ENCODE measurements around the gene MAT2A. TPM values are rescaled to one million over a fixed set of nuclear protein-coding genes. Genes with fewer than 3 reads are reported as not detected.

MAT2A gene
- total and polyA plus RNA-seq, 2 of the 8 experiments (the other 6 are each of a cell fraction or from before 2014, with no cell fraction given), result 255 to 307 TPM

- Histone ChIP-seq H4K20me1 (replicated peaks in 1 of 2; ENCODE audit: control insufficient read depth in 1 of 2, insufficient read depth in 2 of 2, low read length in 2 of 2) (no peaks in the 10 kb centered on the region), H3K9ac (replicated peaks in 1 of 4; ENCODE audit: extremely low read depth in 1 of 4, low read depth in 3 of 4, low read length in 3 of 4) (no peak overlapping the region), H3K27me3 (replicated peaks in 1 of 4; ENCODE audit: control insufficient read depth in 3 of 4, extremely low read depth in 1 of 4, insufficient read depth in 3 of 4, low read length in 3 of 4) (no peaks in the 10 kb centered on the region), H4K5ac (ENCODE audit: insufficient read length, low read depth, low read length) (no peak overlapping the region), H3K56ac (replicated peaks; ENCODE audit: insufficient read length, low read depth, low read length) (no peak overlapping the region), H3K23me2 (ENCODE audit: low read depth, low read length) (no peaks in the 10 kb centered on the region), H3K9me3 (ENCODE audit: insufficient read depth in 2 of 2, low read depth in 1 of 2, low read length in 1 of 2) (no peaks in the 10 kb centered on the region), H3K4me2 (ENCODE audit: insufficient read depth in 1 of 2, low read depth in 2 of 2, low read length in 2 of 2) (no peak overlapping the region), H2BK5ac (ENCODE audit: low read depth, low read length) (no peak overlapping the region), H3K79me1 (ENCODE audit: low read depth, low read length) (no peaks in the 10 kb centered on the region), H3K4me1 (replicated peaks in 1 of 4; ENCODE audit: control insufficient read depth in 3 of 4, insufficient read depth in 4 of 4, low read length in 3 of 4) (no peaks in the 10 kb centered on the region), H2AK5ac (ENCODE audit: low read depth, low read length) (no peak overlapping the region), H3K36me3 (ENCODE audit: control insufficient read depth in 2 of 4, insufficient read depth in 4 of 4, low read length in 3 of 4) (peaks cover 24 to 46% (median 39%) of the 10 kb centered on the region in 4 experiments), H3K18ac (ENCODE audit: extremely low read depth, low read length) (no peak overlapping the region), H2BK20ac (ENCODE audit: low read length) (no peak overlapping the region), H2BK15ac (ENCODE audit: low read length) (no peak overlapping the region), H2BK120ac (replicated peaks; ENCODE audit: low read depth, low read length) (no peak overlapping the region), H4K91ac (replicated peaks; ENCODE audit: insufficient read length, low read length) (no peak overlapping the region), H3K4me3 (ENCODE audit: extremely low read depth in 1 of 4, insufficient read depth in 2 of 4, low read depth in 3 of 4, low read length in 4 of 4) (no peak overlapping the region), H3K79me2 (ENCODE audit: control insufficient read depth in 1 of 2, insufficient read depth in 2 of 2, low read length in 2 of 2) (peaks cover 0 to 10% of the 10 kb centered on the region in 2 experiments; a peak in 2 of 4 replicates), H4K8ac (ENCODE audit: extremely low read depth, insufficient read depth, low read length) (no peak overlapping the region), H3K4ac (replicated peaks; ENCODE audit: insufficient read length, low read depth, low read length) (no peak overlapping the region), H2BK12ac (ENCODE audit: low read depth, low read length) (no peak overlapping the region), H2AFZ (ENCODE audit: low read length) (no peak overlapping the region), H3K23ac (ENCODE audit: insufficient read length) (no peak overlapping the region), H3K14ac (ENCODE audit: insufficient read length) (no peak overlapping the region), H3K27ac (ENCODE audit: low read depth, low read length) (no peak overlapping the region)
- no peak for DNase-seq (ENCODE audit: low read depth in 1 of 2, low spot score in 2 of 2)
- no peak for FAIRE-seq
- TF ChIP-seq SIX5 (IDR thresholded peaks at IDR 0.05; ENCODE audit: low read depth, low read length), result no peak
- no peak for TF ChIP-seq BACH1 (IDR thresholded peaks at IDR 0.05; ENCODE audit: low read length)
- TF ChIP-seq RBBP5 (IDR thresholded peaks at IDR 0.05; ENCODE audit: borderline replicate concordance, low read depth, low read length), result no peak
- no peak for TF ChIP-seq PHF8 (conservative IDR thresholded peaks at IDR 0.05; ENCODE audit: low read depth, low read length)
- TF ChIP-seq NANOG (IDR thresholded peaks at IDR 0.05; ENCODE audit: insufficient read depth, low read depth, low read length, poor library complexity, severe bottlenecking), result no peak
- no peak for TF ChIP-seq USF2 (IDR thresholded peaks at IDR 0.05; ENCODE audit: low read length)
- no peak for TF ChIP-seq SP2 (IDR thresholded peaks at IDR 0.05; ENCODE audit: low read length)
- WGBS, 2 experiments (ENCODE audit: extremely low coverage in 1 of 2, insufficient coverage in 1 of 2, insufficient read length in 1 of 2, insufficient replicate concordance in 2 of 2, low coverage in 1 of 2, low lambda C conversion rate in 2 of 2, missing lambda C conversion rate in 1 of 2), result 90% methylated on average over 3 of the region's 3 CpGs; no CpG with 5 or more reads in 1 of the 2 experiments
- ChIA-PET CTCF (ENCODE audit: partially characterized antibody) (interaction anchor here (0.5 to 10.1 kb wide), 8 partner anchors 15 to 242 kb away, joined by 3 to 259 read pairs (median 3); partner anchors contain the start of gene SH2D6), POLR2A (ENCODE audit: partially characterized antibody) (interaction anchor here (1.0 to 38.6 kb wide), 3 partner anchors 14 to 123 kb away, joined by 3 to 1889 read pairs (median 803); partner anchors contain the start of genes CAPG, MAT2A and SH2D6)
These were observed 16.1 kb downstream of the MAT2A start for GRCh38 chr2:85554980-85555612.

All from H1 (cell line).